SU-DHL-6 (cell line): ENCODE measurements around the gene ARHGEF3.

Source experiments
- H2AFZ ChIP-seq: fragments of 200-600 bp; sonication (generic); 2 replicates; pipeline ENCODE4 v1.6.1; 2014; ENCODE audit warnings: low read depth, mild to moderate bottlenecking, moderate library complexity, mixed read lengths, antibody characterized with exemption, low read length; ENCODE audit not compliant: severe bottlenecking
- H3F3A ChIP-seq: fragments of 200-600 bp; shearing (Covaris generic); 2 replicates; pipeline ENCODE4 v1.6.0; 2016; ENCODE audit warnings: antibody characterized with exemption, mild to moderate bottlenecking; ENCODE audit not compliant: insufficient read depth
- H3K27ac ChIP-seq: fragments of 200-600 bp; sonication (generic); 2 replicates; pipeline ENCODE4 v1.5.1; 2016; ENCODE audit warnings: low read depth, mild to moderate bottlenecking, low read length, moderate library complexity, mixed read lengths
- H3K27me3 ChIP-seq: fragments of 200-600 bp; sonication (generic), shearing (Covaris generic); 2 replicates; pipeline ENCODE4 v1.6.0; 2014; ENCODE audit warnings: mild to moderate bottlenecking, low read length
- H3K36me3 ChIP-seq: fragments of 200-600 bp; sonication (generic); 2 replicates; pipeline ENCODE4 v1.6.1; 2014; ENCODE audit warnings: mild to moderate bottlenecking, low read length, mixed read lengths
- H3K4me2 ChIP-seq: fragments of 300-600, 200-600 bp; shearing (Covaris generic), sonication (generic); 2 replicates; pipeline ENCODE4 v1.6.0; 2014; ENCODE audit warnings: low read length, low read depth, mild to moderate bottlenecking; ENCODE audit not compliant: poor library complexity, severe bottlenecking
- H3K4me3 ChIP-seq: fragments of 200-600 bp; sonication (generic); 2 replicates; pipeline ENCODE4 v1.5.1; 2014; ENCODE audit warnings: antibody characterized with exemption, low read length, mild to moderate bottlenecking, mixed read lengths; ENCODE audit not compliant: insufficient read depth, poor library complexity, severe bottlenecking
- H3K79me2 ChIP-seq: fragments of 200-600 bp; sonication (generic); 2 replicates; pipeline ENCODE4 v1.6.1; 2014; ENCODE audit warnings: mild to moderate bottlenecking, low read length, moderate library complexity; ENCODE audit not compliant: insufficient read depth
- H3K9ac ChIP-seq: fragments of 200-600 bp; sonication (generic); 2 replicates; pipeline ENCODE4 v1.7.0; 2014; ENCODE audit warnings: mild to moderate bottlenecking, low read length
- H3K9me2 ChIP-seq: fragments of 200-600 bp; sonication (generic); replicated peaks from 2 replicates; pipeline ENCODE4 v1.6.1; 2014; ENCODE audit warnings: low read length; ENCODE audit not compliant: insufficient read depth
- H3K9me3 ChIP-seq: fragments of 200-600 bp; sonication (generic); 2 replicates; pipeline ENCODE4 v1.6.1; 2014; ENCODE audit warnings: low read length, mixed read lengths; ENCODE audit not compliant: insufficient read depth
- H4K20me1 ChIP-seq: fragments of 200-600 bp; sonication (generic); 2 replicates; pipeline ENCODE4 v1.6.1; 2014; ENCODE audit warnings: low read depth, mild to moderate bottlenecking, antibody characterized with exemption, low read length, moderate library complexity, mixed read lengths
- EZH2phosphoT487 ChIP-seq: fragments of 200-600 bp; sonication (generic), shearing (Covaris generic); conservative IDR thresholded peaks from 2 replicates; pipeline ENCODE4 v1.6.1; 2018; ENCODE audit warnings: mild to moderate bottlenecking, antibody characterized with exemption, low read length, moderate library complexity, mixed read lengths
- TF ChIP-seq, protein P1 (sequence below): fragments of 200-600 bp; sonication (generic); IDR thresholded peaks from one replicate; pipeline ENCODE4 v1.5.1; 2017; ENCODE audit warnings: antibody characterized with exemption, mild to moderate bottlenecking, low read length, moderate library complexity; ENCODE audit not compliant: insufficient read depth, poor library complexity, severe bottlenecking

ARHGEF3 gene

DNA sequence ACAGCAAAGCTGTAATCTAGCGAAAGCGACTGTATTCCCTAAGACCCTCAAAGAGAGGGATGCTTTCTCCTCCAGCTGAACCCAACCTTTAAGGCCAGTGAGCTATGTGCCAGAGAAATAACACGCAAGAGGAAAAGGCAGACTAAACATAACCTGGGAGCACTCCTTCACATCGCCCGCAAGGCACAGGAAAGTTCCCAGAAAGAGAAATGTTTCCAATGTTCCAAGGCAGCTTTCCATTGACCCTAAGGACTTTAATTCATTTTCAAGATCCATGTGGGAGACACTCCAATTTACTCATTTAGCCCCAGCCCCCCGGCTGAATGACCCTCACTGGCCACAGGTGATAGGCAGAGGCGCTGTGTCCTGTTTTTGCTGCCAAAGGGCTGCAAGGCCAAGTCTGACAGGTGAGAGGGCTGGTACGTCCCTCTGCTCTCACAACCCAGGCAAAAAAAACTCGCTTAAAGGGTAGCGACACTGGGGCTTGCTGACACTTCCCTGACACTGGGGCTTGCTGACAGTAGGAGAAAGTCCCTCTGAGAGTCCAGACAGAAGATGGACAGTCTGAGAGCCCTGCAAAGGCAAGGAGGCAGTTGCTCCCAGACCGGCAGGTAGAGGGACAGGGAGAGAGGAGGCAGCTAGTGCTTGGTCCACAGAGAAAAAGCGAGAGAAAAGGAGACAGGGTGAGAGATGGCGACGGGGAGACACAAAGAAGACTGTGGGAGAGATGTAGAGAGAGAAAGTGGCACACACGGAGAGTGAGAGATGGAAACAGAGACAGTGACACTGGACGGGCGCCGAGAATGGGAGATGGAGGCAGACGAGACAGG is 702 bp downstream of the ARHGEF3 start:
- Histone ChIP-seq H3K4me2 (peak overlapping the region; percentile 61), H4K20me1 (no peaks in the 10 kb centered on the region; the same call in 1 of the 2 replicates), H3K79me2 (no peaks in the 10 kb centered on the region), H3F3A (no peaks in the 10 kb centered on the region), H3K36me3 (no peaks in the 10 kb centered on the region), H3K27me3 (no peaks in the 10 kb centered on the region), H3K9me3 (no peaks in the 10 kb centered on the region), H3K4me3 (peak overlapping the region; percentile 48), H3K27ac (no peak overlapping the region), H3K9ac (peak overlapping the region; percentile 37), H3K9me2 (no peaks in the 10 kb centered on the region), H2AFZ (peak overlapping the region; percentile 70)
- TF ChIP-seq, protein P1, sequence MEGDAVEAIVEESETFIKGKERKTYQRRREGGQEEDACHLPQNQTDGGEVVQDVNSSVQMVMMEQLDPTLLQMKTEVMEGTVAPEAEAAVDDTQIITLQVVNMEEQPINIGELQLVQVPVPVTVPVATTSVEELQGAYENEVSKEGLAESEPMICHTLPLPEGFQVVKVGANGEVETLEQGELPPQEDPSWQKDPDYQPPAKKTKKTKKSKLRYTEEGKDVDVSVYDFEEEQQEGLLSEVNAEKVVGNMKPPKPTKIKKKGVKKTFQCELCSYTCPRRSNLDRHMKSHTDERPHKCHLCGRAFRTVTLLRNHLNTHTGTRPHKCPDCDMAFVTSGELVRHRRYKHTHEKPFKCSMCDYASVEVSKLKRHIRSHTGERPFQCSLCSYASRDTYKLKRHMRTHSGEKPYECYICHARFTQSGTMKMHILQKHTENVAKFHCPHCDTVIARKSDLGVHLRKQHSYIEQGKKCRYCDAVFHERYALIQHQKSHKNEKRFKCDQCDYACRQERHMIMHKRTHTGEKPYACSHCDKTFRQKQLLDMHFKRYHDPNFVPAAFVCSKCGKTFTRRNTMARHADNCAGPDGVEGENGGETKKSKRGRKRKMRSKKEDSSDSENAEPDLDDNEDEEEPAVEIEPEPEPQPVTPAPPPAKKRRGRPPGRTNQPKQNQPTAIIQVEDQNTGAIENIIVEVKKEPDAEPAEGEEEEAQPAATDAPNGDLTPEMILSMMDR = no peak
- TF ChIP-seq EZH2phosphoT487 = no peak

DNA sequence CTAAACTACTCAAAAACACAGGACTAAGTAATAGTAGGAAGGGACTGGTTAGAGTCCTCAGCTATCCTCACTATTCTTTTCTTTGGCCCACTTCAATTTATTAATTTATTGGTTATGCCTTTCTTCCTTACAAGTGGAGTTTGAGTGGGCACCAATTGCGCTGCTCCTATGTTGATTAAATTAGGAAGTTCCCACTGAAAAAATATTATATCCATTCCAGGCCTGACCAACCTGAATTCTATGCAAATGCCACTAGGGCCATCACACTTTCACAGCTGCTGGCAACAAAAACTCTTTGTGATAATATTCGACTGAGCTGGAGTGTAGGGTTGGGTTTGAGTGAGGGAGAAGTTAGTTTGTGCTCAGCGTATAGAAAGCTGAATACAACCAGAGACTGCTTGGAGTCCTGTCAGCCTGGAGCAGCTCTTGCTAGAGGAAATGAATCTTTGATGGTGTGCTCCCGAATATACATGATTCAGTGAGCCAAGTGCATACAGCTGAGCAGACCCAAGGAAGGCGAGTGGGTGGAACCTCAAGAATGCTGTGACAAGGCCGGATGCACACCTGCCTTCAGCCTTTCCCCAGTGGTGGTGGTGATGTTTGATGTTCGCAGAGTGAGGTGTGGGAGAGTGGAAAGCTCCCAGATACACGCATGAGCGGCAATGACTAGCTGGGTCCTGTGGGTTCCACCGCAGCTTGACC is 1.5 kb downstream of the ARHGEF3 start:
- Histone ChIP-seq H3K4me3 (no peak overlapping the region), H3K4me2 (no peak overlapping the region), H3K9ac (no peak overlapping the region), H4K20me1 (no peaks in the 10 kb centered on the region; the same call in 1 of the 2 replicates), H3K9me2 (no peaks in the 10 kb centered on the region), H3K27ac (no peak overlapping the region), H3K9me3 (no peaks in the 10 kb centered on the region), H3K36me3 (no peaks in the 10 kb centered on the region), H3K79me2 (no peaks in the 10 kb centered on the region), H3F3A (no peaks in the 10 kb centered on the region), H3K27me3 (no peaks in the 10 kb centered on the region), H2AFZ (no peak overlapping the region)
- TF ChIP-seq EZH2phosphoT487 = no peak
- TF ChIP-seq, protein P1 = no peak

DNA sequence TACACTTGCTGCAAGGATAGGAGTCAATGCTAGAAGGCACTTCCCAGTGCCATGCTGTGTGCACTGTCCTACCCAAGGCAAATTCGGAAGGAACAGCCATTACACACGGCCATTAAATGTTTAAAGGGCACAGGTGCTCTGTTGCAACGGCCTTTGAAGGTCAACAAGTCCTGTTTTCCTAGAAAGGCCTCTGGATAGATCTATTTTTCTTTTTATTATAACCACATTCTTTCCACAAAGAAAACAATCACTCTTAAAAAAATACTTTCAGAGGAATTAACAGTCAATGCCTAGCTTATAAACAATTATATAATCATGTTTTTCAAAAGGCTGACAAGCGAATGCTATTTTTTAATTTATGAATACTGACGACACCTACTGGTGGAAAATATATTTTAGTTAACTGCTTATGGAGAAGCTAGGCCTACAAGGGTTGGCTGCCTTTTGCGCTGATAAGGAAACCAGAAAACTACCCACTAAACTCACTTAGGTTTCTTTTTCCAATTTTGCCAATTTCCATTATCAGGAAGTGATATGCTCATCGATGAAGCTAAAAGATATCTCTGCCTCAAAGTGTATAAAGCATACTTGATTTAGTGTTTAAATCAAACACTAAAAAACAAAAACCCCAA is 2.4 kb downstream of the ARHGEF3 start:
- H4K20me1 ChIP-seq = no peaks in the 10 kb centered on the region; the same call in 1 of the 2 replicates
- H3K36me3 ChIP-seq = no peaks in the 10 kb centered on the region
- no peak overlapping the region for H3K4me2 ChIP-seq
- no peak overlapping the region for H2AFZ ChIP-seq
- no peaks in the 10 kb centered on the region for H3K9me2 ChIP-seq
- H3F3A ChIP-seq = no peaks in the 10 kb centered on the region
- H3K27ac ChIP-seq = no peak overlapping the region
- H3K4me3 ChIP-seq = no peak overlapping the region
- no peaks in the 10 kb centered on the region for H3K27me3 ChIP-seq
- no peaks in the 10 kb centered on the region for H3K9me3 ChIP-seq
- no peaks in the 10 kb centered on the region for H3K79me2 ChIP-seq
- no peak overlapping the region for H3K9ac ChIP-seq
- TF ChIP-seq, protein P1 = peak; percentile 32
- no peak for TF ChIP-seq EZH2phosphoT487
